BJ (cell line): ENCODE measurements around the gene SULF2. TPM values are rescaled to one million over a fixed set of nuclear protein-coding genes. Genes with fewer than 3 reads are reported as not detected.

Source experiments
- CTCF ChIA-PET: fragments of 350-600 bp; formaldehyde crosslinking; extraction: SDS; loops from one replicate; lab custom pipeline; 2021; ENCODE audit warnings: antibody characterized with exemption, inconsistent platforms; lab: Yijun Ruan, JAX
- POLR2A ChIA-PET: fragments of 300-600 bp; sonication (Branson Sonifier 250); formaldehyde crosslinking; extraction: SDS; loops from one replicate; lab custom pipeline; 2021; ENCODE audit warnings: antibody characterized with exemption; lab: Charles Lee
- DNase-seq: peaks from one replicate; pipeline ENCODE4 v3.0.0-alpha.2; 2011; ENCODE audit warnings: low read depth
- H3K27me3 ChIP-seq: 2 replicates; pipeline ENCODE4 v1.6.0; 2011; ENCODE audit warnings: low read length; ENCODE audit not compliant: control insufficient read depth, insufficient read depth
- H3K36me3 ChIP-seq: 2 replicates; pipeline ENCODE4 v1.5.1; 2011; ENCODE audit warnings: low read length; ENCODE audit not compliant: control insufficient read depth, insufficient read depth
- H3K4me3 ChIP-seq: 2 replicates; pipeline ENCODE4 v1.5.1; 2011; ENCODE audit warnings: low read depth, mild to moderate bottlenecking, control low read depth, low read length
- CTCF ChIP-seq: IDR thresholded peaks from 2 replicates; pipeline ENCODE4 v1.5.1; 2011; ENCODE audit warnings: low read depth, mild to moderate bottlenecking, control low read depth, inconsistent platforms, low read length, moderate library complexity; ENCODE audit not compliant: insufficient read depth
- polyA plus RNA-seq: library from polyadenylated mRNA; depleted of rRNA; stranded (reverse); fragments of >200 nt; gene quantifications from 2 replicates; pipeline ENCODE4 v1.2.3, GENCODE V29; 2011

Gene SULF2
- polyA plus RNA-seq, 1 experiment = 13.2 TPM

- H3K27me3 ChIP-seq = peaks cover 4% of the 10 kb centered on the region; the same call in 1 of the 2 replicates
- no peak for DNase-seq
- no peak overlapping the region for H3K4me3 ChIP-seq
- ChIA-PET CTCF (interaction anchor here (0.8 to 2.0 kb wide), 4 partner anchors 19 to 79 kb away, joined by 4 to 9 read pairs (median 5); no protein-coding TSS in a partner anchor), POLR2A (no interaction called here)
- TF ChIP-seq CTCF = no peak
- 0 out of 2 replicates have a peak, but pooled peaks cover 2% of the 10 kb centered on the region for H3K36me3 ChIP-seq
Observed at GRCh38 chr20:47704746-47705496, 80.4 kb downstream of the SULF2 start.

- ChIA-PET CTCF (interaction anchor here (1.0 to 2.0 kb wide), 2 partner anchors 26 to 40 kb away, joined by 3 to 9 read pairs; no protein-coding TSS in a partner anchor), POLR2A (no interaction called here)
Observed at GRCh38 chr20:47703748-47704147, 81.5 kb downstream of the SULF2 start.

GRCh38 chr20:47701612-47702011 is 83.7 kb downstream of the SULF2 start:
- CTCF ChIA-PET = interaction anchor here (1.1 to 1.5 kb wide), 2 partner anchors 21 to 956 kb away, joined by 3 to 4 read pairs; no protein-coding TSS in a partner anchor
- no peaks in the 10 kb centered on the region for H3K27me3 ChIP-seq
- no peak for TF ChIP-seq CTCF
- POLR2A ChIA-PET = no interaction called here
- H3K36me3 ChIP-seq = no peaks in the 10 kb centered on the region
- H3K4me3 ChIP-seq = no peak overlapping the region
- DNase-seq = peak; percentile 95

More at GRCh38 chr20:47703748-47704147, 81.5 kb downstream of the SULF2 start:
- Histone ChIP-seq H3K36me3 (no peaks in the 10 kb centered on the region), H3K27me3 (0 out of 2 replicates have a peak, but pooled peaks cover 1% of the 10 kb centered on the region), H3K4me3 (no peak overlapping the region)
- no peak for DNase-seq
- no peak for TF ChIP-seq CTCF

GRCh38 chr20:47700327-47700726 is 85.0 kb downstream of the SULF2 start:
- POLR2A ChIA-PET = no interaction called here
- DNase-seq = no peak
- CTCF ChIA-PET = interaction anchor here (1.5 to 1.6 kb wide), 2 partner anchors 20 to 25 kb away, joined by 4 to 6 read pairs; no protein-coding TSS in a partner anchor

More at GRCh38 chr20:47700327-47700726, 85.0 kb downstream of the SULF2 start:
- Histone ChIP-seq H3K36me3 (no peaks in the 10 kb centered on the region), H3K4me3 (no peak overlapping the region), H3K27me3 (no peaks in the 10 kb centered on the region)
- TF ChIP-seq CTCF = no peak
